GM19328 (cell line): ENCODE measurements around the gene PDE11A.

Source experiments
- ATAC-seq: cut with Tn5 transposase; IDR thresholded peaks from one replicate; pipeline ENCODE4 v1.9.1; 2021; ENCODE audit warnings: mild to moderate bottlenecking, moderate library complexity; ENCODE audit not compliant: unreplicated experiment

The PDE11A gene

GRCh38 chr2:177582000-177582399 is 490.6 kb downstream of the PDE11A start:
- no peak for ATAC-seq

- ATAC-seq: no peak
These were observed 493.0 kb downstream of the PDE11A start for GRCh38 chr2:177579486-177580036.

GRCh38 chr2:177578454-177578853 is 494.1 kb downstream of the PDE11A start:
- no peak for ATAC-seq

- no peak for ATAC-seq
These were observed 495.5 kb downstream of the PDE11A start for GRCh38 chr2:177577075-177577474.

GRCh38 chr2:177575358-177575757 is 497.2 kb downstream of the PDE11A start:
- no peak for ATAC-seq

- ATAC-seq: no peak
These were observed 498.2 kb downstream of the PDE11A start for GRCh38 chr2:177574356-177574755.
